A673 (cell line): ENCODE measurements around the gene PEX7. TPM values are rescaled to one million over a fixed set of nuclear protein-coding genes. Genes with fewer than 3 reads are reported as not detected.

ENCODE experiments used
- BruUV-seq: library from RNA; stranded (reverse); fragments of 400-500 nt; replicated peaks from 2 replicates; lab custom pipeline; 2021; lab: Mats Ljungman, UMichigan
- CTCF ChIA-PET: fragments of 300-600 bp; sonication (Branson Sonifier 250); formaldehyde crosslinking; loops from one replicate; lab custom pipeline; 2022; ENCODE audit warnings: antibody characterized with exemption; lab: Charles Lee
- POLR2A ChIA-PET: fragments of 300-600 bp; sonication (Branson Sonifier 250); formaldehyde crosslinking; loops from one replicate; lab custom pipeline; 2022; ENCODE audit warnings: antibody characterized with exemption; ENCODE audit not compliant: low non-redundant PET; lab: Charles Lee
- DNase-seq: peaks from one replicate; pipeline ENCODE4 v3.0.0-alpha.2; 2015; ENCODE audit warnings: low spot score
- H3K27ac ChIP-seq: fragments of 200-600 bp; sonication (generic); 2 replicates; pipeline ENCODE4 v1.5.1; 2016; ENCODE audit warnings: mixed run types, low read depth, mild to moderate bottlenecking, mixed read lengths, antibody characterized with exemption, low read length; ENCODE audit not compliant: poor library complexity, severe bottlenecking
- H3K27me3 ChIP-seq: fragments of 200-600 bp; sonication (generic); replicated peaks from 2 replicates; pipeline ENCODE4 v1.6.1; 2017; ENCODE audit warnings: mixed run types, low read depth, mild to moderate bottlenecking, mixed read lengths, antibody characterized with exemption, low read length; ENCODE audit not compliant: insufficient read depth, poor library complexity
- H3K36me3 ChIP-seq: fragments of 200-600 bp; sonication (generic); 2 replicates; pipeline ENCODE4 v1.6.1; 2016; ENCODE audit warnings: mixed run types, mild to moderate bottlenecking, mixed read lengths, antibody characterized with exemption, low read length; ENCODE audit not compliant: insufficient read depth, poor library complexity, severe bottlenecking
- H3K4me1 ChIP-seq: fragments of 200-600 bp; sonication (generic); 2 replicates; pipeline ENCODE4 v1.6.1; 2017; ENCODE audit warnings: mixed run types, mild to moderate bottlenecking, mixed read lengths, antibody characterized with exemption, low read length; ENCODE audit not compliant: insufficient read depth, poor library complexity, severe bottlenecking
- H3K4me3 ChIP-seq: fragments of 200-600 bp; sonication (generic); 2 replicates; pipeline ENCODE4 v1.5.1; 2016; ENCODE audit warnings: low read depth, mixed run types, mild to moderate bottlenecking, mixed read lengths, low read length; ENCODE audit not compliant: poor library complexity, severe bottlenecking
- H3K9me3 ChIP-seq: fragments of 200-600 bp; sonication (generic); 2 replicates; pipeline ENCODE4 v1.6.1; 2016; ENCODE audit warnings: mixed run types, low read depth, mild to moderate bottlenecking, mixed read lengths, antibody characterized with exemption, low read length; ENCODE audit not compliant: poor library complexity, severe bottlenecking
- CTCF ChIP-seq: fragments of 300-800, 200-600 bp; sonication (generic); conservative IDR thresholded peaks from 2 replicates; pipeline ENCODE4 v1.5.1; 2017; ENCODE audit warnings: low read depth, mild to moderate bottlenecking, antibody characterized with exemption, low read length, moderate library complexity, mixed read lengths
- EZH2 ChIP-seq: fragments of 200-600 bp; sonication (generic); IDR thresholded peaks from 2 replicates; pipeline ENCODE4 v1.6.1; 2017; ENCODE audit warnings: borderline replicate concordance, low read depth, mild to moderate bottlenecking, mixed read lengths, antibody characterized with exemption, low read length; ENCODE audit not compliant: poor library complexity, severe bottlenecking
- intact Hi-C: fragments of 100-400 bp; cut with micrococcal nuclease; formaldehyde crosslinking; loops from one replicate; pipeline ENCODE4 v1.10.0; 2022; ENCODE audit not compliant: unreplicated experiment
- total RNA-seq: library from RNA; stranded (reverse); gene quantifications from 2 replicates; pipeline ENCODE4 v1.2.3, GENCODE V29; 2021

PEX7 gene
- total RNA-seq, 1 experiment from 2014 or later = 6.2 TPM

GRCh38 chr6:136822046-136822375 is 381 bp upstream of the PEX7 start:
- CTCF ChIA-PET = interaction anchor here (0.6 to 0.7 kb wide), 4 partner anchors 17 to 1674 kb away, joined by 3 to 5 read pairs (median 4); no protein-coding TSS in a partner anchor
- TSS peak; percentile 83 for BruUV-seq
- no peak for TF ChIP-seq EZH2
- no peak for TF ChIP-seq CTCF
- Histone ChIP-seq H3K9me3 (no peaks in the 10 kb centered on the region), H3K4me1 (no peaks in the 10 kb centered on the region), H3K4me3 (peak overlapping the region; percentile 93), H3K36me3 (no peaks in the 10 kb centered on the region), H3K27ac (peak overlapping the region; percentile 94), H3K27me3 (no peaks in the 10 kb centered on the region)
- intact Hi-C loops = no loop called here
- DNase-seq = no peak
- POLR2A ChIA-PET = no interaction called here

GRCh38 chr6:136823128-136823660 is 802 bp downstream of the PEX7 start:
- Histone ChIP-seq H3K36me3 (no peaks in the 10 kb centered on the region), H3K4me3 (peak overlapping the region; percentile 93), H3K27me3 (no peaks in the 10 kb centered on the region), H3K4me1 (no peaks in the 10 kb centered on the region), H3K27ac (peak overlapping the region; percentile 94), H3K9me3 (no peaks in the 10 kb centered on the region)
- ChIA-PET POLR2A (no interaction called here), CTCF (no interaction called here)
- no TSS peak for BruUV-seq
- peak; percentile 5 for DNase-seq
- intact Hi-C loops = no loop called here
- TF ChIP-seq CTCF (no peak), EZH2 (no peak)

GRCh38 chr6:136826216-136826615 is 3.8 kb downstream of the PEX7 start:
- H3K9me3 ChIP-seq = peaks cover 7% of the 10 kb centered on the region
- H3K4me1 ChIP-seq = no peaks in the 10 kb centered on the region
- no peak for DNase-seq
- intact Hi-C loops = no loop called here
- H3K4me3 ChIP-seq = no peak overlapping the region
- TF ChIP-seq EZH2 = no peak
- no peak for TF ChIP-seq CTCF
- peaks cover 23% of the 10 kb centered on the region for H3K36me3 ChIP-seq
- no TSS peak for BruUV-seq
- ChIA-PET POLR2A (no interaction called here), CTCF (no interaction called here)
- no peaks in the 10 kb centered on the region for H3K27me3 ChIP-seq
- H3K27ac ChIP-seq = no peak overlapping the region
